Inflammatory macrophage treated with lipopolysaccharide for 1 hour (primary cell): ENCODE data around the gene NLGN1.

Experiments used
- DNase-seq, 2 donors: peaks; one replicate each; pipeline ENCODE4 v3.0.0-alpha.2; 2020 to 2022

NLGN1 gene

DNA sequence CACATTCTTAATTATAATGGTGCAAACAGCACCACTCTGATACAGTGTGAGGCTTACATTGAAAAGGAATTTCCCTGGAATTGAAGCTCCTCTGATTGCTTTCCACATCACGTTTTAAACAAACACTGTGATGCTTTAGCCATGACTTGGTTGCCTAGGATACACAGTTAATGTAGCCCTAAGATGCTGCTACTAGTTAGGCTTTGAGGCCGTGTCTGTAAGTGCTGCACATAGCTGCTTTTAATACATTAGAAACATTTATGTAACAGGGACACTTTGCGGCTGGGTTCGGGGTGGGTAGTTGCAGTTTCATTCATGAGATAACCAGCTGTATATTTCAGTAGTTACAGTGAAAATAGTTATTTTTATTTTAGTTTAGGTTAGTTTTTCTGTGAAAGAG is 334.7 kb downstream of the NLGN1 start:
- DNase-seq = no peak

DNA sequence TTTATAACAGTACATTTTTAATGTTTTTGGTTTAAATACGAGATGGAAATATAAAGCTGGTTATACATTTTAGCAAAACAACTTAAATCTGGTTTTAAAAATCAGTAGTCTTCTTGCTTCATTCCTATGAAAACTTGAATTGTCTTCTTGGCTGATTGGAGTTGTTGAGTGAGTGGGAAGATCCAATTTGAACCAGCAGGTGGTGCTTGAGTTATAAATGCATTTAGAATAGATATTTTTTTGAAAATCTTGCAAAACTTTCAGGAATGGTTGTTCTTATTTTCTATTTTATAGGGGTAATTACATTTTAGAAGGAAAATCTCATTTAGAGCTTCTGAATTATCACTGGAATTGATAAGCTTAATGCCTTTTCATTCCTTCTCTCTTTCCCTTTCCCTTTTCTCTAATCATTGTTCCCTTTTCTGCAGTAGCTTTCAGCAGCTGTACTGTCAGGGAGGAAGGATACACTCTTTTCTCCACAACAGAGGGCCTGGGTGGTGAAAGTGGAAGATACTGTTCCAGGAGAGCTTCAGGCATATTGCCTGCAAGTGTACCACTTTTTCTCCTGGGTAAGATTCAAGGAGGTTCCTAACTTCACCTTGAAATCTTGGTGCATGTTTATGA is 335.6 kb downstream of the NLGN1 start:
- DNase-seq = no peak

DNA sequence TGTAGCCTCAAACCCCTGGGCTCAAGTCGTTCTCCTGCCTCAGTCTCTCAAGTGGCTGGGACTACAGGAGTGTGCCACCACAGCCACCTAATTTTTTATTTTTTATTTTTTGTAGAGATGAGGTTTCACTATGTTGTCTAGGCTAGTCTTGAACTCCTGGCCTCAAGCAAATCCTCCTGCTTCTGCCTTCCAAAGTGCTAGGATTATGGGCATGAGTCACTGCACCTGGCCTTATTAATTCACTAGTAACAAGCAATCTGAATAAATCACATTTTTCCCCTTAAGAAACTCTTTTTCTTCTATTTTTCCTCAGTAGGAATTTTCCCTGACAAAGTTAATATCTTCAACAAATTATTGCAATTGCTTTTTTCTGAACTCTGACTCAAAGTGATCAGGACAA is 336.9 kb downstream of the NLGN1 start:
- no peak for DNase-seq

DNA sequence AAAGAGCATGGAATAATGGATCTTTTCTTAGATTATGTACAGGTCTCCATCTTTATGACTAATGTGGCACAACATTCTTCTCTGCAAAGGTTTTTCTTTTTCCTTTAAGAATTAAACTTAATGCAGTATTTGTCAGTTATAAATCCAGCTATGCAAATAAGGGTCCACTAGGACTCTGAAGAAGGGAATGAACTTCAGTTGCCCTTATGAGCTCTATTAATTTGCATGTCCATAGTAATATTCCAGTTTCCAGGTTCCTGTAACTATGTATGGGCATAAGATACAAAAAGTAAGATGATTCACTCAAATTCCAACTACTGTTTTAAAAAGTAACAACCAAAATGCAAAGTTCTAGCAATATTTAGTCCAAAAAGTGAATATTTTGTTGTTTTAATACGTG is 337.4 kb downstream of the NLGN1 start:
- DNase-seq = no peak

DNA sequence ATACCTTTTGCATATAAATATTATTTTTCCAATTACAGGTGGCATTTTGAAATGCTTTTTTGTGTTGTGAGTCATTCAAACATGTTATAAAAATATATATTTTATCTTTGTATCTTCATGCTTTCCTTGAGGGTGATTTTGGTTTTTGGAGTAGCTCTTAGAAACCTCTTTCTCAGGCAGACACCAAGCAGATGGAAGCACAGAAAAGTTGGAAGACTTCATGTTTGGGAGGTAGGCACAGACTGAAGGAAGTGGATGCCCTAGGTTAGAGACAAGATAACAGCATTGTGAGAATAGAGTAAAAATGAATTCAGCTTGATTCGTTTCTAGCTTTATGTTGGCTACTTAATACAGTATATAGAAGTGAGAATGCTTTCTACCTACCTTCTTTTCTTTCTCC is 338.3 kb downstream of the NLGN1 start:
- DNase-seq = no peak

DNA sequence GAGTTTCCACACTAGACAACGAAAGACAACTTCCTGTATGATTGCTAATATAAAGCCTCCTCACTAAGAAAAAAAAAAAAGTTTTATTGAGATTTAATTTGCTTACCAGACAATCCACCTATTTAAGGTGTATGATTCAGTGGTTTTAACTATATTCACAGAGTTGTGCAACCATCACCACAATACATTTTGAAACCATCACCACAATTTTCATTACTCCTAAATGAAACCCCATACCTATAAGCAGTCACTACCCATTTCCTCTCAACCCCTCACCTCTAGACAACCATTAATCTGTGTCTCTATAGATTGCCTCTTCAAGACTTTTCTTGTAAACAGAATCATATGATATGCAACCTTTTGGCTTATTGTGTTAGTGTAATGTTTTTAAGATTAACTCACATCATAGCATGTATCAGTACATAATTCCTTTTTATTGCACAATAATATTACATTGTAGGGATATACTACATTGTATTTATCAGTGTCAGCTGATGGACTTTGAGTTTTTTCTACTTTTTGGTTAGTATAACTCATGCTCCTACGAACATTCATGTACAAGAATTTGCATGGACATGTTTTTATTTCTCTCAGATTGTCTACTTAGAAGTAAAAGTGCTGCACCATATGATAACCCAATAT is 339.7 kb downstream of the NLGN1 start:
- DNase-seq = no peak

DNA sequence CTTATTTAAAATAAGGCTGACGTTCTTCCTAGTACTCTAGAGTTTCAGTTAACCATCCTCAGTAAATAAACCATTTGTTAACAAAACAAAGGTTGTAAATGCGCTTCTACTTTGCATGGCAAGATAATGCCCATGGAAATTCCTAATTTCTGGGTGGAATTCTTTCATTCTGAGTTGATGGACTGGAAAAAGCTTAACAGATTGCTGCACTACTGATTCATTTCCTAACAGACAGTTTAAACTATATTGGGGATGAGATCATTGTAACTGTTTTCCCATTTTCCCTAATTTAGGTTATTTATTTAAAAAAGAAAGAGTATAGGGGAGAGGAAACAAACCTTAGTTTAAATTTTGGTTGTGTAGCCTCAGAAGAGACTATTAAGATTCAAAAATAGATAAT is 342.2 kb downstream of the NLGN1 start:
- no peak for DNase-seq

DNA sequence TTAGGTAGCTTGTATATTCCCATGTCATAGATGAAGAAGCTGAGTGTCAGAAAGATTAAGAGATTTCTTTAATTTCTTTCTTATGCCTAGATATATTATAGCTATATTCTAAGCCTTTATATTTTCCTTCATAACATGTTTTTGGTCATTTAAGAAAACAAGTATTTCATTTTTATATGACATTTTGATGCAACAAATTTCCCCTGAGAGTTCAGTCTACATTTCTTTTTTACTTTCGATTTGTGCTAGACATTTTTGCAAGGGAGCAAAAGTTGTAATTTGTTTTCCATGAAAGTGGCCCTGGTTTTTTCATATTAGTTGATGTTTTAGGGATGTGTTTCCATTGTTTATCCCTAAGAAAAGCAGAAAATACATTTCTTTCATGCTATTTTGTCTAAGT is 344.9 kb downstream of the NLGN1 start:
- DNase-seq = no peak

DNA sequence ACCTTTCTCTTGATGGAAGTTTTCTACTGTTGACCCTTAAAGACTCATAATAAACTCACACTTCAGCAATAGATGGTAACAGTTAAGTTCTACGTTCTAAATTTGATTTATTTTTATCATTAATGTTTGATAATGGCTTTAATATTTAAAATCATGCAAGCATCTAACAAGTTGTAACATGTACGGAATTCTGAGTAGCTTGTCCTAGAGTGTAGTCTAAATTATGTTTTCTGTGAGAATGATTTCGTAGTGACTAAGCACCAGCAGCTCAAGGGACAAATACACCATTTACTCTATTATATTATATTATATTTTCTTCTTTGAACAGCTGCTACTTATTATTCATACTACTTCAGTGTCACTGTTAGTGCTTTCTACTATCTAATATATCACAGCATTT is 345.6 kb downstream of the NLGN1 start:
- no peak for DNase-seq

DNA sequence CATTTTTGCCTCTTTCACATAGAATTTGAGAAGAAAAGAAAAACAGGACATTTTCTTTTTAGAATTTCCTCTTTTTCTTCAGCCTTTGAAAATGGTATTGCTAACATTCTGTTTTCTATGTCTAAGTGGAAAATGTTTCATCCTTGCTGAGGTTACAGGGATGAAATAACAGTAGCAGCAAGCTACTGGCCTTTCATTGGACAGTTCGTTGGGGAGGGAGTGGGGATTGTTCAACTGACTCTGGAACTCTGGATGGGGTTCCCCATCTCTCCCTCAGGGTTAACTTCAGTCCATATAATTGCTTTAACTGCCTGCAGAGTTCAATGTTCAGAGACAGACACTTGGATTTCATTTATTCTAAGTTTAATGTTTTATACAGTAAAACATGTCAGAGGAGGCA is 346.0 kb downstream of the NLGN1 start:
- DNase-seq = no peak

DNA sequence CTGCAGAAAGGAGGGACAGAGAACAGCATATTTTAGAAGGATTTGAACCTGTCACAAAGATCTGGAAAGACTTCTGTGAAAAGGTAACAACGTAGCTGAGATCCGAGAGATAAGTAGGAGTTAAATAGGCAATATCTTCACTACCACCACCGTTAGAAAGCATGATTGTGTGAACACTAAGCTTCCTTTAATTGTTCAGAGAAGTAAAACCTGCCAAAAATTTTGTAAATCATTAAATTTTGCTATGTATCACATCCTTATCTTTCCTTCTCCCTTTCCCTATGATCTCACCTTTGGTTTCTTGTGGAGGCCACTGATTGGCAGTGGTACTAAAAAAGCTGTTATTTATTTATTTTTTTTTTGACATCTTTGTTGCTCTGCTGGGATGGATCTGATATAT is 346.9 kb downstream of the NLGN1 start:
- no peak for DNase-seq

DNA sequence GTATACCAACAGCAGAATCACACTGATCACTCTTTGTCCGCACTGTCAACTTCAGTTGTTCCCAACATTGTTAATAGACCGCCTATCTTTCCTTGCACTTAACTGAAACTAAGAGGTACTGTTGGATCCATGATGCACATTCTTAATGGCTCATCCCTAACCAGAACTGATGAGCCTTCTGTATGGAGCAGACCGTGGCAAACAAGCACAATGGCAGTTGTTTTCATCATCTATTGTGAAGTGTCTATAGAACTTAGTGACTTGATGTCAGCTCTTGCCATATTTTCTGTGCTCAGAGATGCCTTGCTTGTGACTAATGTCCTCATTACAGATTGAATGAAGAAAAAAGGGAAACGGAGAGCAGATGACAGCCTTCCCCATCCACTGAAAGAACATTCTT is 347.4 kb downstream of the NLGN1 start:
- no peak for DNase-seq

DNA sequence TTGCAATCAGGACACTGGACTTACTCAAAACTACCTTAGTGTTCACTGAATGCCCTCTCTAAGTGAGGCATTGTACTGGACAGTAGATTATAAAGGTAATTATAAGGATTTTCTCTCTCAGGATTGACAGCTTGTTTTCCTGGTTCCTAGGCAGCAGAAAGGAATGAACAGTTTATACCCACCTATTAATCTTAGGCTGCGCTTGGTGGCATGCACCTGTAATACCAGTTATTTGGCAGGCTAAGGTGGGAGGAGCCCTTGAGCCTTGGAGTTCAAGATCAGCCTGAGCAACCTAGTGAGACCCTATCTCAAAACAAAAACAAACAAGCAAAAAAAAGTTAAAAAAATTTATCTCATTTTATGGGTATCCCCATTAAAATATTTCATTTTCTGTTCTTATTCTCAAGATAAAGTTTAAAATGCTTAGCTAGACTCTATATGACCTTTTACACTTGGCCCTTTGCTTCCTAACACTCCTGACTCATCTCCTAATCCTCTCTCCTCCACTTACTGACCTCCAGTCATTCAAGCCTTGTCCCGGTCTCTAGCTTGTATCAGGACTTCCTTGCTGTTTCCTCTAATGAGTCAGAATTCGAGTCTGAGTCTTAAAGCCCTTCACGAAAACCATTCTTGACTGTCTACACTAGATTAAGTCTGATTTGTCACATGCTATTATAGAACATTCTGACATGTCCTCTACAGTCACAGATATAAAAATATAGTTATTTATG is 348.6 kb downstream of the NLGN1 start:
- DNase-seq = no peak

DNA sequence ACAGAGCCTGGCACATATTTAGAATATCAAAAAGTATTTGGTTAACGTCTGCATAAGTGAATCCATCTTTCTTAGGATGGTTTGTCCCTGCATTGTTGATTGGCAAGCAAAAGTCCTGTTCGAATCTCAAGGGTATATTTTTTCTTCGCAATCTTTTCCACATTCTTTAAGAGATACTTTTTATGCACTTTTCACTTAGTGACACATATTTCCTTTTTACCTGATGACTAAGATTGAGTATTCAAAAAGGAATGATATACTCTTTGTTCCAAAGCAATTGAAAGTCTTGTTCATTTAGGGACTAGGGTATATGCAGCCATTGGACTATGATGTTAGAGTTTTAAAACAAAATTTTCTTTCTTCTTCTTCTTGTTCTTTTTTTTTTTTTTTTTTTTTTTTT is 349.9 kb downstream of the NLGN1 start:
- DNase-seq = no peak

DNA sequence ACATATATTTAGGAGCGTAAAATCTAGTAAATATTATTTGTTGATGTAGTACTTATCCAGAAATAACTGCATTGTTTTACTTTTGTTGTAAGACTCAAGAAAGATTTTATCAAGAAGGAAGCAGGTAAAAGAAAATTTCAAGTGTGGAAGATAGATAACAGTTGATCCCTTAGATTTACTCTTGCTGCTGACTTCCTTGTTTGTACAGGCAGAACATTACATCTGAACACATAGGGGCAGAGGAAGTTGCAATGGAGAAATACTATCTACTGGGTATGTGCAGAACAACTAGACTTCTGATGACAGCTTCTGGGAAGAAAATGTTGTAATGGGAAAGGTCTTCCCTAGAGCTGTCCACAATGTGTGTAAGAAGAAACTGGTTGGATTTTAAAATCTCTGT is 350.6 kb downstream of the NLGN1 start:
- DNase-seq = no peak

DNA sequence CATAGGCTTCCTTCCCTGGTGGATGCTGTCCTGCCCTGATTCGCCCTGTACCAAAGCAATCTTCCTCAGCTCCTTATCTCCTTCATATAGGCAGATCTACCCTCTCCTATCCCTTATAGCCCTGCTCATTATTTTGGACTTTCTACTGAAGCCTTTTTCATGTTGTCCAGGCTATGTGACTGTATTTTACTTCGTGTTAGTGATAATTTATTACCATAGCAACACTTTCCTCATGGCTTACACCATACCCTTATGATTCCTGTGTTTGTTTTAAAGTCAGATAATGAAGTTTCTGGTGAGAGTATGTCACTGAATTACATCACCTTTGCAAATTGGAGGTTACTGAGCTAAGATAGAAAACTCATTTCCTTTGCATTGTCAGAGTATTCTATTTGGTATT is 352.6 kb downstream of the NLGN1 start:
- no peak for DNase-seq

DNA sequence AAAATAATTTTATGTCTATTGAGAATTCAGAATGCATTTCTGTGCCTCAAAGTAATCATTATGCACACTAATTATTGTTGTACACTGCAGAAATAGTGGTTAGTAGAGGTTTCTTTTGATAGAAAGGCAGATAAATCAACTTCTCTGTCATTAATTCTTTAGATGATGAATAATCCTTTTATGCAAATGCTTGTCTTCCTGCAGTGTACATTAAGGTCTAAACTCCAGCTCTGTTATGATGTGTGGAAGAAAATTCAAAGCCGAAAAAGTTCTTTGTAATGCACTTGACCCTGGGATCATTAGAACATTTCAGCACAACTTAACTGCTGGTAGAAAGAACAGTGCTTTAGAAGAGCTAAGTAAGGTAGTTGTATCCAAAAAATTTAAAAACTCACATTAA is 353.0 kb downstream of the NLGN1 start:
- DNase-seq = no peak

DNA sequence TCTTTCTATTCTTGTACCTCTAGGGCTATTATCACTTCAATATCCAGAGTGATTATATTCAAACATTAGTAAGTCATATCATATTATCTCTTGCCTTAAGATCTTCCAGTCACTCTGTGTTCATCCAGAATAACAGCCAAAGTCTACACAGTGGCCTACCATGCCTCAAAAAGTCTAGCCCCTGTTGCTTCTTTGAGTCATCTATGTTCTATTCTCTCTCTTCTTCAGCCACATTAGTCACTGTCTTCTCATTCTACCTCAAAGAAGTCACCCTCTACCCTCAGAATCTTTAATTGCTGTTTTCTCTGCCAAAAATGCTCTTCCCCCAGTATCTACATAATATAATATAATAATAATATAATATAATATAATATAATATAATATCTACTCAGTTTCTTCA is 356.0 kb downstream of the NLGN1 start:
- no peak for DNase-seq

DNA sequence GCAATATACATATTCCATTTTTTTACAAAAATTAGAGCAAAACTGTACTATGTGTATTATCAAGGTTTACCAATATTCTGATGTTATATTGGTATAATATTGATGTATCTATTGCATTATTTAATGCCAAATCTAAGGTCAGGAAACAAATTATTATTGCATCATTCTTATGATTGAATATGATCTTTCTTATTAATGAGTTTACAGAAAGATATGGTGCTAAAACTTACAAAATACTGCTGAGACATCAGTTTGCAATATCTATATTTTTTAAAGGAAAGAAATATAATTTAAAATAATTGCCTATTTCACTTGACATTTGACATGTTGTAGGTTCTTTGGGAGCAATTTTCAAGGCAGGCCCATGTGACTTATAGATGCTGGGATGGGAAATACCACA is 357.6 kb downstream of the NLGN1 start:
- no peak for DNase-seq

DNA sequence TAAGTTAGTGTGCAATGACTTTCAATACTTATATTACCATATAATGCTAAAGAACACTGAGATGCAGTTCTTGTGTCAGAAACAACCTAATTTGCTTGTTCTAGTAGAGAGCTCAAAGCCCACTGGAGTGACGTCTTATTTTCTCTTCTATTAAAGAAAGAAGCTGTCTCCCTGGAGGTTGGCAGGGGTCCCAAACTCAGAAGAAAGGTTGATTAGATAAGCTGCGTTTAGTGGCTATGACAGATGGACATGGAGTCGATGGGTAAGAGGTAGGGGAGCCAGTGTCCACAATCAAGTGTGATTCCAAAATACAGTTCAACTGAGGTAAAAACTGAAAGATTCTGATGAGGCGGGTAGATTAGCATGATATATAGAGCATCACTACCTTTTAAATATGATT is 363.6 kb downstream of the NLGN1 start:
- no peak for DNase-seq

DNA sequence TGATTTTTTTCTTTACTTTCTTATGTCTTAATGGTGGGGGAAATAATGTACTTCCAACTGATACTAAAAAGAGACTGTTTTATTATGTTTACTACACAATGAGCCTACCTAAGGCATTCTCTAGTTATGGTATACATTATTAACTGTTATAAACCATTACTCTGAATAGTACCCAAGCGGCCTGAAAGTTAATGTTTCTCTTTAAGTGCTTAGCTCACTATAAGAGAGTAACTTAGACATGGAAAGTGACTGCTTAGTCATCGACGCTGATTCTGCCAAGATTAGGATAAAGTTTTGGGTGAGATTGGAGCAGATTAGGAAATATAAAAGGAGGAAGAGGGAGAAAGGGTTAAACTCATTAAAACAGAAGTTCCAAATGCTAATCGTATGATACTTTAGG is 365.0 kb downstream of the NLGN1 start:
- DNase-seq = no peak

DNA sequence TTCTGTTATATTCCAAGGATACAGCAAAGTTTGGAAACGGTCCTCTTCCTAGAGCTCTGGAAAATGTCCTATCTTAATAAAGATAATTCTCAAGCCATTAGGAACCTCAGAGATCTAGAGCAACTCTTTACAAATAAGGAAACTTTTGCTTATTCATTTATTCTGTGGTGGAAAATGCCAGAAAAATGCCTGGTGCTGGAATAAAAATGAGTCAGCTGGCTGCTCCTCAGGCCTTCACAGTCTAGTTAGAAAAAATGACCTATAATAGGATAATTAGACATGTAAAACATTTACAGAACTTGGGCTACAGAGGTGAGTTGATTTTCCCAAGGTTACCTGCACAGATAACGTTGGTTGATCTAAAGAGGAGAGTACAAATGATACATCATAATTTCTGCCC is 372.5 kb downstream of the NLGN1 start:
- DNase-seq = no peak

DNA sequence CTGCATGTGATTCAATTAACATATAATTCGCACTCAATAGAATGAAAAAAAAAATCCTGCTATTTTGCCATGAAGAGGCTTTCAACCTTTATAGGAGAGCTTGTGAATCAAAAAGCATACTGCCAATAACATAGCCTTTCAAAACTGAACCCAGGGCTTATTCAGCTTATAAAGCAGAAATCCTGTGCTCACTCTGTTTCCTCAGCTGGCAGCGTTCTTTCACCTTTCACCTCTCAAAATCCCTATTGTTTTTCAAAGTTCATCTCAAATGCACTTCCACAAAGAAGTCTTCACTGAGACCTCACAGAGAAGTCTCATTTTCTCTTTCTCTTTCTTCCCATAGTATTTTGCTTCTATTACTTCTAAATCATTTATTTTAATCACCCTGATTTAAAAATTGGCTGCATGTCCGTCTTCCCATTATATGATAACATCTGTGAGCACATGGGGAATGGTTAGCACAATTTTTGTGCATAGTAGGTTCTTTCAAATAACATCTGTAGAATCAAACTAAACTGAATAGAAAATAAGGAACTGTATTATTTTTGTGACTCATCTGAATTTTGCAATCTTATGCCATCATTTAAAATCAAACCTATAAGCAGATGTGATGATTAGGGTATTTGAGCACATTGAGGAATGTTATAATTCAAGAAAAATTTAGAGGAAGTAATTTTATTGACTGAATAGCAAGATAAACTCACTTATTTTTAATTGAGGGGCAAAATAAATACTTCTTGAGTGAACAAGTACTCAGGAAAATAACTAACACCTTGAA is 373.4 kb downstream of the NLGN1 start:
- peak in 1 of 2 donors; percentile 4 for DNase-seq

DNA sequence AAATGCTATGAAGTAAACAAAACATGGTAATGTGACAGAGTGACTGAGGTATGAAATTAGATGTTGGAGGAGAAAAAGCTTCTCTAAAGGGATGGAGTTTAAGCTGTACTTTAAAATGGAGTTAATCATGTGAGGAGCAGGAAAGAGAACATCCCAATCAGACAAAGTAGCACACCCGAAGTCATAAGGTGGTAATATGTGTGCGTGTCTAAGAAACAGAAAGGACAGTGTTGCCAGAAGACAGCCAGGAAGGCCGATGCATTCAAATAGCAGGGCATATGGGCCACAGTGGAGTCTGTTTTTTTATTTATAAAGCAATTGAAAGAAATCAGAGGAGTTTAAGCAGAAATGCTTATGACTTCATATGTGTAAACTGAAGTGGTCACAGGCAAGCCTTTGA is 376.3 kb downstream of the NLGN1 start:
- no peak for DNase-seq
